Heart left ventricle (tissue), 13 donors: Measurements from ENCODE around the gene EFCAB12.

ENCODE experiments used
- POLR2A ChIP-seq, 2 donors: fragments of 450-650 bp; IDR thresholded peaks; one replicate each; pipeline ENCODE4 v1.6.1; 2017; ENCODE audit warnings: antibody characterized with exemption in 2 of 2, mild to moderate bottlenecking in 2 of 2, moderate library complexity in 2 of 2
- TF ChIP-seq, protein P1 (sequence below), 12 donors: fragments of 200-600 bp; sonication (generic) in 4 of 12; IDR thresholded peaks; one replicate each; pipeline versions ENCODE4 v1.5.0 to v1.8.0; 2018 to 2022; ENCODE audit warnings: antibody characterized with exemption in 12 of 12, mild to moderate bottlenecking in 5 of 12
- donor health status: ischemic (EF 13 %, LVEDD 7.1; RV severe dilation, severe dysfunction).
- donor health status: DM: no; HTN: yes; CAD: no.
- donor health status: DM: no; HTN: no; CAD: no.
- donor health status: ischemic (EF 25% LVEDD 6.9; RV normal size, moderate dysfunction).
- donor health status: ischemic (EF 25% LVEDD 5.7; RV mildly dilated, moderate dysfunction).
- donor health status: ischemic (EF 35%, LVEDD 5.7; RV mildly dilated, moderate dysfunction).
- donor health status: nonischemic (EF 11% LVEDD 7.7; RV severe dilation, severe dysfunction).
- donor health status: DM: yes; HTN: yes; CAD: no.
- donor health status: PGD.
- donor health status: ischemic (EF 29% LVEDD 5.4; RV normal size, mild dysfunction).
- donor health status: nonischemic (EF 23%, LVEDD 6.1; RV moderate dilation, normal function).

DNA sequence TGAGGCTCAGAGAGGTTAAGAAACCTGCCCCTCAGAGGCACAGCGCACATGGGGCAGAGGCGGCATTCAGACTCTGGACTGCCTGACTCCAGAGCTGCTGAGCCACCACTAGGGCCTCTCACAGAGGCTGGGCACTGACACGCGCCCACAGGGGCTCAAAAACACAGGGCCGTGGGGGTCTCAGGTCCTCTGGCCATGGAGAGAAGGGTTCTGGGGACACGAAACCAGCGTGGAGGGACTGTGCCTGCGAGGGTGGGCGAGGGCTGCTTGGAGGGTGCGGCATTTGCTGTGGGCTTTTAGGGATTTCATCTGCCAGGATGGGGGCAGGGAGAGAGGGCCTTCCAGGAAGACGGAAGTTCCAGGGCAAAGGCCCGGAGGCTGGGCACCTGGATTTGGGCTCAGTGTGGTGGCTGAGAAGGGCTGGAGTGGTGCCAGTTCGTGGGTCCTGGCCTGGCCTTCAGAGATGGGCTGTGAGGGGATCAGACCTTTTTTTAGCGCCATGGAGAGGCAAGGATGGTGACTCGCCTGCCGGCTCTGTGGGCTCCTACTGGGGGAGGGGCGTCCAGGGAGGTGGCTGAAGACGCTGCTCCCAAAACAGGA, 69.6 kb downstream of the EFCAB12 start:
- no peak for TF ChIP-seq POLR2A (IDR thresholded peaks at IDR 0.05)
- TF ChIP-seq, protein P1, sequence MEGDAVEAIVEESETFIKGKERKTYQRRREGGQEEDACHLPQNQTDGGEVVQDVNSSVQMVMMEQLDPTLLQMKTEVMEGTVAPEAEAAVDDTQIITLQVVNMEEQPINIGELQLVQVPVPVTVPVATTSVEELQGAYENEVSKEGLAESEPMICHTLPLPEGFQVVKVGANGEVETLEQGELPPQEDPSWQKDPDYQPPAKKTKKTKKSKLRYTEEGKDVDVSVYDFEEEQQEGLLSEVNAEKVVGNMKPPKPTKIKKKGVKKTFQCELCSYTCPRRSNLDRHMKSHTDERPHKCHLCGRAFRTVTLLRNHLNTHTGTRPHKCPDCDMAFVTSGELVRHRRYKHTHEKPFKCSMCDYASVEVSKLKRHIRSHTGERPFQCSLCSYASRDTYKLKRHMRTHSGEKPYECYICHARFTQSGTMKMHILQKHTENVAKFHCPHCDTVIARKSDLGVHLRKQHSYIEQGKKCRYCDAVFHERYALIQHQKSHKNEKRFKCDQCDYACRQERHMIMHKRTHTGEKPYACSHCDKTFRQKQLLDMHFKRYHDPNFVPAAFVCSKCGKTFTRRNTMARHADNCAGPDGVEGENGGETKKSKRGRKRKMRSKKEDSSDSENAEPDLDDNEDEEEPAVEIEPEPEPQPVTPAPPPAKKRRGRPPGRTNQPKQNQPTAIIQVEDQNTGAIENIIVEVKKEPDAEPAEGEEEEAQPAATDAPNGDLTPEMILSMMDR (IDR thresholded peaks at IDR 0.05), result no peak
